HG02623 (cell line): ENCODE data around the gene ERBB3.

ENCODE experiments used
- ATAC-seq: cut with Tn5 transposase; IDR thresholded peaks from one replicate; pipeline ENCODE4 v1.9.1; 2021; ENCODE audit warnings: moderate library complexity; ENCODE audit not compliant: unreplicated experiment

The ERBB3 gene

GRCh38 chr12:56129942-56130495, 50.1 kb downstream of the ERBB3 start:
- ATAC-seq, result no peak

GRCh38 chr12:56130876-56131275, 50.9 kb downstream of the ERBB3 start:
- no peak for ATAC-seq

DNA sequence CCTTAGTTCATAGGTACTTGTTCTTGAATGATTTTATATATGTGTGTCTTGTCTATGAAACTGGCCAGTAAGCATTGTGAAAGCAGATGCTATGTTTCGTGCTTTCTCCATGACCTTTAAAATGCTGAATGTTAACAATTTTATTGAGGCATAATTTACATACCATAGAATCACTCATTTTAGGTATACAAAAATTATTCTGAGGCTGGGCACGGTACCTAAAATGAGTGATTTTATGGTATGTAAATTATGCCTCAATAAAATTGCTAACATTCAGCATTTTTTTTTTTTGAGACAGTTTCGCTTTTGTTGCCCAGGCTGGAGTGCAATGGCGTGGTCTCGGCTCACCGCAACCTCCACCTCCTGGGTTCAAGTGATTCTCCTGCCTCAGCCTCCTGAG, 54.9 kb downstream of the ERBB3 start:
- no peak for ATAC-seq

- ATAC-seq, result no peak
Observed at GRCh38 chr12:56137853-56138571, 58.0 kb downstream of the ERBB3 start.

- no peak for ATAC-seq
Observed at GRCh38 chr12:56141946-56142784, 62.2 kb downstream of the ERBB3 start.

GRCh38 chr12:56143217-56143616, 63.3 kb downstream of the ERBB3 start:
- ATAC-seq, result no peak

DNA sequence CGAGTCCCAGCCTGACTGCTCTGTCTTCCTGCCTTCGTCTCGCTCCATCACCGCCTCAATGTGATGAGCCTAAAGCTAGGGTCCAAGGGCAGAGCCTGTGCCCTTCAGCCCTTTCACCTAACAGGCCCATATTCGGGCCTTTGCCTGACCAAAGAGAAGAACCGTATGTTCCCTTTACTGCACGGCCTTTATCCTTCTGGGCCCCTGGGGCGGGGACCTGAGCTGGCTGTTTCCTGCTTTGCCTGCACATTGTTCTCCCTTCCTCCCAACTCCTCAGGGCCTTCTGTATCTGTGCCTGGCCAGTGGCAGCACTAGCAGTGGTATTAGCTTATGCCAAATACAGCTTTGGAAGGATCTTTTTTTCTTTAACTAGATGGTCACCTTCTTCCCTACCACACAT, 63.9 kb downstream of the ERBB3 start:
- no peak for ATAC-seq

DNA sequence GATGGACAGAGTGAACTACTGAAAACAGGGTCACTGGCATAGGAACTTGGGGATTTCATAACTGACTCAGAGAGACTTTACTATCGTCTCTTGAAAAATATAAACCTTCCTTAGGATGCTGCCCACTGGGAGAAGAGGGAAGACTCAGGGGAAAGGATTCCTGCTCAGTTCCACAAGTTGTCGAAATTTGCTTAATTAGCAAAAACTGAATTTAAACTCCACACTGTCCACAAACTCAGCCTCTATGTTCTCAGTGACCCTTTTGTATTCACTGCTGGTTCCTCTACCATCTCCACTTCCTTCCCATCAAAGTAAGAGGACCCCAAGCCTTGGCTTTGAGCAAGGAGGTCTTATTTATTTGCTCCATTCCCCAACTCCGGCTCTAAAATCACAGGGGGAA, 65.3 kb downstream of the ERBB3 start:
- no peak for ATAC-seq

DNA sequence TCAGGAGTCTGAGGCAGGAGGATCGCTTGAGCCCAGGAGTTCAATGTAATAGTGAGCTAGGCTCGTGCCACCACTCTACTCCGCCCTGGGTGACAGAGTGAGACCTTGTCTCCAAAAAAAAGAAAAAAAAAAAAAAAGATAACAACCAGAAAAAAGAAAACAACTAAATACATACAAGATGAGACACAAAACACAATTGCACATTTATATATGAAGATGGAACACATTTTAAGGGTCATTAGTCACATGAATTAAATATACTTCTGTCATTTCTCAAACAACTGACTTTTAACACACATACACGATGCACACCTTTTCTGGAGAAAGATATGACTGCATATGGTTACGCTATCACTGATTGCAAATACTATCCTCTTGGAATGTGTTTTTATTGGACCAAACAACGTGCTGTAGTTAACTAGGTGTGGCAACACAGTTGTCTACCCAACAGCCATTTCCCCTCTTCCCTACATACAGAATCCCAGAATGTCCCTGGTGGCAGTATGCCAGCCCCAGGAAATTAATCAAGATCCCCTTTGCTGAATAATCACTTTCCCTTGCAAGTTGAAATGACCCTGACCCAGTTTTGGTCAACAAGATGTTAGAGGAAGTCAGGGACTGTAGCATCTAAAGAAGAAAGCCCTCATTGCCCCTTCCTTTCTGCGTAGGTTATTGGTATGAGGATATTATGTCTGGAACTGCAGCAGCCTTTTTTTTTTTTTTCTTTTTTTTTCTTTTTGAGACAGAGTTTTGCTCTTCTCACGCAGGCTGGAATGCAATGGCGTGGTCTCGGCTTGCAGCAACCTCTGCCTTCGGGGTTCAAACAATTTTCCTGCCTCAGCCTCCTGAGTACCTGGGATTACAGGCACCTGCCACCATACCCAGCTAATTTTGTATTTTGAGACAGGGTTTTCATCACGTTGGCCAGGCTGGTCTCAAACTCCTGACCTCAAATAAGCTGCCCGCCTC, 66.8 kb downstream of the ERBB3 start:
- no peak for ATAC-seq

DNA sequence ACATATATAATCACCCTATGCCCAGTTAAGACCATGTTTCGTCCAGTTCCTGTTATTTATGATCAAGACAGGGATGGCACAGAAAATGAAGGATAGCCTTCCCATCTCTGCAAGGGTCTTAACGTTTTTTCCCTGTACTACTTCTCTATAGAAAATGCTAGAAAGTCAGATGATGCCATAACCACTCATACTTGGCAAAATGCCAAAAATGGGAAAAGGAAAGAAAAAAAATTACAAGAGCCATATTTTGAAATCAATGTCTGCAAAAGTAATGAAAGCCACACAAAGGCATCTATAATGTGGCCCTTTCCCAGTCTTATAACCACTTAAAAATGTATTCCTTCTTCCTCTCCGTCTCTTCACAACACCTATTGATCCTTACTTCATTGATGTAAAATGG, 70.6 kb downstream of the ERBB3 start:
- ATAC-seq, result no peak

DNA sequence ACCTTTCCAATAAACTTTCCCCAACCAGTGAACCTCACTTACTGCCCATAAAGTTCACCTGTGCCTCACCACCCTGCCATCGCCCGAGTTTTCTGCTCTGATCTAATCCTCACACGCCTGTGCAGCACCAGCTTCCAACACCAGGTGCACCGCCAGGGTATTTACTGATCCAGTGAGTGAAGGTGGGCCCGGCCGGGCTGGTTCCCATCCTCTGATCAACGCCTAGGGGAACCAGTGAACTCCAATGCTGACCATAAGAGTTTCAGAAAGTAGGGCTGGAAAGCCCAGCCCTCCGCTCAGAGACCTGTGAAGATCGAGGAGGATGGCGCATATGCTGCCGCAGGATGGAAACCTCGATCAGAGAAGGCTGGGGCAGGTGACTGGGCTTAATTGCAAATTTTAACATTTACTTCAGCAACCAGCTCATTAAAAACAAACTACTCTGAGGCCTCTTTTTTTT, 71.7 kb downstream of the ERBB3 start:
- peak; percentile 37 for ATAC-seq

DNA sequence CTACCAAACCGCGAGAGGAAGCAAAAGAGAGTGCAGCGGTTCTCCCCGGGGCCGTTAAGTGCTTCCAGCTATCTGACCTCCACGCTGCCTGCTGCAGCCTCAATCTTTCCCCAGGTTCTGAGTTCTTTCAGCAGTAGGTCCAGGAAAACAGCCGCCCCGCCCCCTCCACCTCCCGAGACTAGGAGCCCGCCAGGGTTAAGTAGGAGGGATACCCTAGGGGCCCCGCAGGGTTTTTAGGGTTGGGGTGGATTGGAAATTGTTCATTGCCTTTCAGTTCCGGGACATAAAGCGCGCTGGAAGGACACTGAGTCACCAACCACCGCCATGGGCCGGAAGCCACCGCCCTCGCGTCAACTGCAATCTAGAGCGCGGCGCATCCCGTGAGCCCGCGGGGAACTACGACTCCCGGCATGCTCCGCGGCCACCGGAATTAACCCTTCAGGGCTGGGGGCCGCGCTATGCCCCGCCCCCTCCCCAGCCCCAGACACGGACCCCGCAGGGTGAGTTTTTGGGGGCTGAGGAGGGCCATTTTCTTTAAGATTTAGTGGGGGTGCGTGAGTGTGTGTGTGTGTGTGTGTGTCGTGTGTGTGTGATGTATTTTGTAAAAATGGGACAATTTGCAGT, 72.3 kb downstream of the ERBB3 start, which contains the start of gene MYL6B:
Gene MYL6B (plus strand): TSS at position 456 of the 624 bp plus-strand sequence. CDS start 1,332 bp downstream, outside the sequence.
- ATAC-seq, result peak; percentile 80
